ENCODE data around the gene BTF3L4. TPM values are rescaled to one million over a fixed set of nuclear protein-coding genes. Genes with fewer than 3 reads are reported as not detected.

The BTF3L4 gene
- total RNA-seq, 1 experiment from 2014 or later: 47.0 TPM

- TF ChIP-seq EZH2 (IDR thresholded peaks at IDR 0.05; ENCODE audit: low read depth): no peak
- TF ChIP-seq, protein P1, sequence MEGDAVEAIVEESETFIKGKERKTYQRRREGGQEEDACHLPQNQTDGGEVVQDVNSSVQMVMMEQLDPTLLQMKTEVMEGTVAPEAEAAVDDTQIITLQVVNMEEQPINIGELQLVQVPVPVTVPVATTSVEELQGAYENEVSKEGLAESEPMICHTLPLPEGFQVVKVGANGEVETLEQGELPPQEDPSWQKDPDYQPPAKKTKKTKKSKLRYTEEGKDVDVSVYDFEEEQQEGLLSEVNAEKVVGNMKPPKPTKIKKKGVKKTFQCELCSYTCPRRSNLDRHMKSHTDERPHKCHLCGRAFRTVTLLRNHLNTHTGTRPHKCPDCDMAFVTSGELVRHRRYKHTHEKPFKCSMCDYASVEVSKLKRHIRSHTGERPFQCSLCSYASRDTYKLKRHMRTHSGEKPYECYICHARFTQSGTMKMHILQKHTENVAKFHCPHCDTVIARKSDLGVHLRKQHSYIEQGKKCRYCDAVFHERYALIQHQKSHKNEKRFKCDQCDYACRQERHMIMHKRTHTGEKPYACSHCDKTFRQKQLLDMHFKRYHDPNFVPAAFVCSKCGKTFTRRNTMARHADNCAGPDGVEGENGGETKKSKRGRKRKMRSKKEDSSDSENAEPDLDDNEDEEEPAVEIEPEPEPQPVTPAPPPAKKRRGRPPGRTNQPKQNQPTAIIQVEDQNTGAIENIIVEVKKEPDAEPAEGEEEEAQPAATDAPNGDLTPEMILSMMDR (conservative IDR thresholded peaks at IDR 0.05): no peak
- Histone ChIP-seq H2AFZ (peak overlapping the region; percentile 86; the same call in 1 of the 2 replicates), H3K9me2 (ENCODE audit: insufficient read depth) (no peaks in the 10 kb centered on the region), H3K27me3 (ENCODE audit: insufficient read depth, low read depth) (no peaks in the 10 kb centered on the region), H4K20me1 (ENCODE audit: insufficient read depth) (peaks cover 22% of the 10 kb centered on the region), H3K9me3 (ENCODE audit: insufficient read depth, low read depth) (no peaks in the 10 kb centered on the region), H3F3A (ENCODE audit: insufficient read depth, low read depth) (peaks cover 6% of the 10 kb centered on the region), H3K36me3 (ENCODE audit: low read depth) (no peaks in the 10 kb centered on the region), H3K4me3 (peak overlapping the region; percentile 68), H3K79me2 (ENCODE audit: low read depth) (peaks cover 32% of the 10 kb centered on the region), H3K27ac (peak overlapping the region; percentile 64), H3K4me2 (peak overlapping the region; percentile 93), H3K4me1 (replicated peaks; ENCODE audit: insufficient read depth) (peaks cover 11% of the 10 kb centered on the region)
- ChIA-PET POLR2A (ENCODE audit: unreplicated experiment) (interaction anchor here (0.7 kb wide), 1 partner anchor 126 kb away, joined by 4 read pairs; no protein-coding TSS in a partner anchor), CTCF (no interaction called here)
- BruUV-seq (replicated peaks): TSS peak; percentile 55
- intact Hi-C loops (cut with micrococcal nuclease; ENCODE audit: unreplicated experiment): loop anchor here (1.0 kb wide), 1 partner anchor 24 kb away; the partner anchor contains the start of gene BTF3L4
- DNase-seq: peak; percentile 40 to 54
These were observed 23.3 kb upstream of the BTF3L4 start for GRCh38 chr1:52032785-52033131.

GRCh38 chr1:52033190-52034049, 22.7 kb upstream of the BTF3L4 start, which contains the start of gene KTI12:
Gene KTI12 (minus strand): TSS chr1:52033810. CDS start chr1:52033761, 49 bp downstream.
- Histone ChIP-seq H3K4me3 (peak within 1 kb of the TSS; percentile 68), H3F3A (ENCODE audit: insufficient read depth, low read depth) (peaks cover 6% of the 10 kb centered on the region), H3K79me2 (ENCODE audit: low read depth) (peaks cover 32% of the 10 kb centered on the region), H3K27me3 (ENCODE audit: insufficient read depth, low read depth) (no peaks in the 10 kb centered on the region), H3K36me3 (ENCODE audit: low read depth) (no peaks in the 10 kb centered on the region), H3K4me1 (replicated peaks; ENCODE audit: insufficient read depth) (peaks cover 11% of the 10 kb centered on the region), H3K9me2 (ENCODE audit: insufficient read depth) (no peaks in the 10 kb centered on the region), H2AFZ (peak within 1 kb of the TSS; percentile 86), H4K20me1 (ENCODE audit: insufficient read depth) (peaks cover 22% of the 10 kb centered on the region), H3K4me2 (peak within 1 kb of the TSS; percentile 93), H3K27ac (peak within 1 kb of the TSS; percentile 64), H3K9me3 (ENCODE audit: insufficient read depth, low read depth) (no peaks in the 10 kb centered on the region)
- intact Hi-C loops (cut with micrococcal nuclease; ENCODE audit: unreplicated experiment): loop anchor here (1.0 kb wide), 1 partner anchor 23 kb away; the partner anchor contains the start of gene BTF3L4
- ChIA-PET CTCF (interaction anchor here (1.1 kb wide), 1 partner anchor 335 kb away, joined by 3 read pairs; no protein-coding TSS in a partner anchor), POLR2A (ENCODE audit: unreplicated experiment) (interaction anchor here (0.7 kb wide), 2 partner anchors 18 to 125 kb away, joined by 4 read pairs; no protein-coding TSS in a partner anchor)
- no peak for TF ChIP-seq EZH2 (IDR thresholded peaks at IDR 0.05; ENCODE audit: low read depth)
- TF ChIP-seq, protein P1 (conservative IDR thresholded peaks at IDR 0.05): no peak
- peak; percentile 70 to 77 for DNase-seq
- BruUV-seq (replicated peaks): TSS peak; percentile 71

DNA sequence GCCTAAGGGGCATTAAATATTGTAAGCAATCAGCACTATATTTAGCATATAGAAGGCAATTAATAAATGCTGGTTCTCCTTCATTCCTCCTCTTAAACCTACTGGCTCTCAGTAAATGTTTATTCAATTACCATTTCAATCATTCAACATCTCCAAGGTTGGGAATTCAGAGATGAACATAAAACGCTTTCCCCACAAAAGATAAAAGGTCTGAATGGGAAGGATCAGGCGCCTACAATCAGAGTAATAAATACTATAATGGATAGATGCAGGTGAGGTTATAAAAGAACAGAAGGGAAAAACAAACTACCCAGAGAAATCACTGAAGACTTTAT, 22.1 kb upstream of the BTF3L4 start:
- Histone ChIP-seq H3F3A (ENCODE audit: insufficient read depth, low read depth) (peaks cover 6% of the 10 kb centered on the region), H3K9me2 (ENCODE audit: insufficient read depth) (no peaks in the 10 kb centered on the region), H3K36me3 (ENCODE audit: low read depth) (no peaks in the 10 kb centered on the region), H3K4me3 (peak overlapping the region; percentile 68), H3K27me3 (ENCODE audit: insufficient read depth, low read depth) (no peaks in the 10 kb centered on the region), H3K27ac (peak overlapping the region; percentile 64), H3K4me1 (replicated peaks; ENCODE audit: insufficient read depth) (peaks cover 11% of the 10 kb centered on the region), H4K20me1 (ENCODE audit: insufficient read depth) (peaks cover 22% of the 10 kb centered on the region), H3K4me2 (peak overlapping the region; percentile 93), H3K9me3 (ENCODE audit: insufficient read depth, low read depth) (no peaks in the 10 kb centered on the region), H2AFZ (peak overlapping the region; percentile 86), H3K79me2 (ENCODE audit: low read depth) (peaks cover 32% of the 10 kb centered on the region)
- TF ChIP-seq, protein P1 (conservative IDR thresholded peaks at IDR 0.05): no peak
- TF ChIP-seq EZH2 (IDR thresholded peaks at IDR 0.05; ENCODE audit: low read depth): no peak
- POLR2A ChIA-PET (ENCODE audit: unreplicated experiment): interaction anchor here (0.7 kb wide), 1 partner anchor 19 kb away, joined by 4 read pairs; no protein-coding TSS in a partner anchor
- intact Hi-C loops (cut with micrococcal nuclease; ENCODE audit: unreplicated experiment): no loop called here
- no peak for DNase-seq
- no TSS peak for BruUV-seq (replicated peaks)
- CTCF ChIA-PET: interaction anchor here (1.1 kb wide), 1 partner anchor 335 kb away, joined by 3 read pairs; no protein-coding TSS in a partner anchor

Data from PC-9 (cell line).